ENCODE data around the gene USP33.

The USP33 gene

GRCh38 chr1:77673716-77674355 is 85.8 kb downstream of the USP33 start:
- no peaks in the 10 kb centered on the region for H3K36me3 ChIP-seq (replicated peaks)
- no peak overlapping the region for H3K4me3 ChIP-seq
- in situ Hi-C loops (cut with MboI; ENCODE audit: low sequenced_read_pairs), result no loop called here
- no peaks in the 10 kb centered on the region for H3K27me3 ChIP-seq (ENCODE audit: low read depth)
- peaks cover 16% of the 10 kb centered on the region for H3K4me1 ChIP-seq
- no peak for DNase-seq (ENCODE audit: low spot score in 2 of 2)
- no peaks in the 10 kb centered on the region for H3K9me3 ChIP-seq

DNA sequence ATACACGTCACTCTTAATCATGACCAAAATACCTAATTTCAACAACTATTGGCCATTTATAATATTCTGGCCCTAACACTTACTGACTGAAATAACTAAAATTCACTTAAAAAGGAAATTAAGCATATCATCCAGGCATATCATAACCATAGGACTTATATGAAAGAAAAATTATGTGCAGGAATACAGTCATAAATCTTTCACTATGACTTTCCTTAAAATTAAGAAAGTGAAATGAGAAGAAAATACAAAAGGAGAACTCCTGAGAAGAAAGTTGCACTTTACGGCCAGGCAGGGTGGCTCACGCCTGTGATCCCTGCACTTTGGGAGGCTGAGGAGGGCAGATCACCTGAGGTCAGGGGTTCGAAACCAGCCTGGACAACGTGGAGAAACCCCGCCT is 86.6 kb downstream of the USP33 start:
- H3K4me1 ChIP-seq, result peaks cover 16% of the 10 kb centered on the region
- in situ Hi-C loops (cut with MboI; ENCODE audit: low sequenced_read_pairs), result no loop called here
- no peak for DNase-seq (ENCODE audit: low spot score in 2 of 2)

DNA sequence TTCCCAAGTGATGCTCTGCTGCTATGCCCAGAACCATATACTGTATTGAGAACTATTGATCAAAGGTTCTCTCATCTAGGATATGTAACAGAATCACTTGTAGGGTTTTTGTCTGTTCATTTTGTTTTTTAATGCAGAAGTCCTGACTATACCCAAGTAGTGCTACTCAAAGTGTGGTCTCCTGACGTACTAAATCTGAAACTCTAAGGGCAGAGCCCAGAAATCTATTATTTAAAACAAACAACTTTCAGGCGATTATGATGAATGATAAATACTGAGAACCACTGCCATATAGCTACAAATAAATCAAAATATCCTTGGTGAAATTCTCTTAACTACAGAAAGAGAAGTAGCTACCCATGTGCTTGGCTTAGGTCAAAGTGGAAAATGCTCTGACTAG is 87.3 kb downstream of the USP33 start:
- H3K27me3 ChIP-seq (ENCODE audit: low read depth), result no peaks in the 10 kb centered on the region
- H3K9me3 ChIP-seq, result no peaks in the 10 kb centered on the region
- in situ Hi-C loops (cut with MboI; ENCODE audit: low sequenced_read_pairs), result no loop called here
- peaks cover 16% of the 10 kb centered on the region for H3K4me1 ChIP-seq
- DNase-seq (ENCODE audit: low spot score in 2 of 2), result no peak
- H3K4me3 ChIP-seq, result no peak overlapping the region
- no peaks in the 10 kb centered on the region for H3K36me3 ChIP-seq (replicated peaks)

More for the DNA sequence above, 86.6 kb downstream of the USP33 start:
- Histone ChIP-seq H3K27me3 (ENCODE audit: low read depth) (no peaks in the 10 kb centered on the region), H3K9me3 (no peaks in the 10 kb centered on the region), H3K36me3 (replicated peaks) (no peaks in the 10 kb centered on the region), H3K4me3 (no peak overlapping the region)

- in situ Hi-C loops (cut with MboI; ENCODE audit: low sequenced_read_pairs), result no loop called here
- Histone ChIP-seq H3K4me1 (peaks cover 16% of the 10 kb centered on the region), H3K9me3 (no peaks in the 10 kb centered on the region), H3K36me3 (replicated peaks) (no peaks in the 10 kb centered on the region), H3K27me3 (ENCODE audit: low read depth) (no peaks in the 10 kb centered on the region), H3K4me3 (no peak overlapping the region)
- no peak for DNase-seq (ENCODE audit: low spot score in 2 of 2)
Observed at GRCh38 chr1:77671836-77672235, 87.8 kb downstream of the USP33 start.

DNA sequence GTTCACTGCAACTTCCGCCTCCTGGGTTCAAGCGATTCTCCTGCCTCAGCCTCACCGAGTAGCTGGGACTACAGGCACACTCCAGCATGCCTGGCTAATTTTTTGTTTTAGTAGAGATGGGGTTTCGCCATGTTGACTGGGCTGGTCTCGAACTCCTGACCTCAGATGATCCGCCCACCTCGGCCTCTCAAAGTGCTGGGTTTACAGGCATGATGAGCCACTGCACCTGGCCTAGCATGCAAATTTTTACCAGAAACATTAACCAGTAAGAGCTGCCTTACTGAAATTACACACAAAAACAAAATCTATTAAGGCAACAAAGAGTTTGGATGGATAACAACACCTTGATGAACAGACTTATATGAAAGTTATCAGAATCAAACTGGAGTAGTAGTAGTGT is 89.3 kb downstream of the USP33 start:
- Histone ChIP-seq H3K4me3 (no peak overlapping the region), H3K27me3 (ENCODE audit: low read depth) (no peaks in the 10 kb centered on the region), H3K9me3 (no peaks in the 10 kb centered on the region), H3K36me3 (replicated peaks) (no peaks in the 10 kb centered on the region), H3K4me1 (peaks cover 16% of the 10 kb centered on the region)
- no peak for DNase-seq (ENCODE audit: low spot score in 2 of 2)
- in situ Hi-C loops (cut with MboI; ENCODE audit: low sequenced_read_pairs), result no loop called here

DNA sequence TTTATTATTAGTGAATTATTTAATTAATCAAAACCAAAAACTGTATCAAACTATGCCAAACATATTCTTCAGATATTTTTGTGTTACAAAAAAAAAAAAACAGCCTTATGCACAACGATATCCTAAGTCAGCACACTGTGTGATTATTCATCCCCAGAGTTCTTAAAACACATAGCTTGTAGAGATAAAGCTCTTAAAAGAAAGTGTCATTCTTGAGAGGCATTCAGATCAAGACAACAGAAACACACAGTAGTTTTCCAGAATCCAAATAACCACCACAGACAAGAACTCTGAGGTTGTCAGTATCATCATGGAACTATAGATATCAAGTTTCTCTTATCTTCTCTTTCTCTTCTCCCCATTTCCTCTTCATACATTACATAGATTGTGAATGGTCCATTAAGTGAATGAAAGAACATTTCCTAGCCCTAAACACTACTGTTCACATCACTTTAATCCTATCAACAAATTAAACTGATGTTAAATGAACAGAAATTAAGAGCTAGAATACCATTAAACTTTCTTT is 90.7 kb downstream of the USP33 start:
- no peaks in the 10 kb centered on the region for H3K36me3 ChIP-seq (replicated peaks)
- H3K27me3 ChIP-seq (ENCODE audit: low read depth), result no peaks in the 10 kb centered on the region
- H3K4me3 ChIP-seq, result no peak overlapping the region
- in situ Hi-C loops (cut with MboI; ENCODE audit: low sequenced_read_pairs), result no loop called here
- no peak for DNase-seq (ENCODE audit: low spot score in 2 of 2)
- H3K4me1 ChIP-seq, result peaks cover 12% of the 10 kb centered on the region
- H3K9me3 ChIP-seq, result no peaks in the 10 kb centered on the region

DNA sequence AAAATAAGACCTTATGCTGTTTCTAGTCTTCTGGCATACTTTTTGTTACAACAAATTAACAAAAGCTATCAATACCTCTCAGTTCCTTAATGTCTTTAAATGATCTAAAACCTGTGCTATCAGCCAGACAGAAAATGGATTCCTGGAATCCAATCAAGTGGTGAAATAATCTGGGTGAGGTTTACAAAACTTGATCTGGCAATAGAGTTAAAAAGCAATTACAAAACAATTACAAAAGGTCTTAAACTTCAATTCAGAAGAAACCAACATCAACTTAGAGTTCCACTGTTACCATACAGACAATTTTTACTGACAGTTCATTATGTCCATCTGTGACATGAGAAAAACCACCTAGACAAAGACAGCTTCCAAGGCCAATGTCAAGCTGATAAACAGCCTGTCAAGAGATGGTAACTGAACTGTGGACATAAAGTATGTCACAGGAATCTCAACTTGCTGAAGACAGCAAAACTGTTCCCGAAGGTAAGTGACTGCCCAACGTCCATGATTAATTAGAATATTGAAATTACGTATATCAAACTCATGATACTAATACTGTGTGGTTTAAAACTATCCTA is 94.6 kb downstream of the USP33 start:
- Histone ChIP-seq H3K9me3 (no peaks in the 10 kb centered on the region), H3K4me3 (no peak overlapping the region), H3K4me1 (no peaks in the 10 kb centered on the region; the same call in 1 of the 2 replicates), H3K36me3 (replicated peaks) (no peaks in the 10 kb centered on the region), H3K27me3 (ENCODE audit: low read depth) (no peaks in the 10 kb centered on the region)
- no peak for DNase-seq (ENCODE audit: low spot score in 2 of 2)
- in situ Hi-C loops (cut with MboI; ENCODE audit: low sequenced_read_pairs), result no loop called here

GRCh38 chr1:77661696-77662095 is 98.0 kb downstream of the USP33 start:
- in situ Hi-C loops (cut with MboI; ENCODE audit: low sequenced_read_pairs), result no loop called here
- no peaks in the 10 kb centered on the region for H3K9me3 ChIP-seq

GRCh38 chr1:77659879-77660593 is 99.6 kb downstream of the USP33 start:
- H3K27me3 ChIP-seq (ENCODE audit: low read depth), result no peaks in the 10 kb centered on the region
- in situ Hi-C loops (cut with MboI; ENCODE audit: low sequenced_read_pairs), result no loop called here
- H3K36me3 ChIP-seq (replicated peaks), result no peaks in the 10 kb centered on the region
- H3K4me3 ChIP-seq, result no peak overlapping the region
- H3K9me3 ChIP-seq, result no peaks in the 10 kb centered on the region
- no peak for DNase-seq (ENCODE audit: low spot score in 2 of 2)
- no peaks in the 10 kb centered on the region for H3K4me1 ChIP-seq

More at GRCh38 chr1:77661696-77662095, 98.0 kb downstream of the USP33 start:
- Histone ChIP-seq H3K27me3 (ENCODE audit: low read depth) (no peaks in the 10 kb centered on the region), H3K4me3 (no peak overlapping the region), H3K4me1 (no peaks in the 10 kb centered on the region), H3K36me3 (replicated peaks) (no peaks in the 10 kb centered on the region)
- DNase-seq (ENCODE audit: low spot score in 2 of 2), result no peak

DNA sequence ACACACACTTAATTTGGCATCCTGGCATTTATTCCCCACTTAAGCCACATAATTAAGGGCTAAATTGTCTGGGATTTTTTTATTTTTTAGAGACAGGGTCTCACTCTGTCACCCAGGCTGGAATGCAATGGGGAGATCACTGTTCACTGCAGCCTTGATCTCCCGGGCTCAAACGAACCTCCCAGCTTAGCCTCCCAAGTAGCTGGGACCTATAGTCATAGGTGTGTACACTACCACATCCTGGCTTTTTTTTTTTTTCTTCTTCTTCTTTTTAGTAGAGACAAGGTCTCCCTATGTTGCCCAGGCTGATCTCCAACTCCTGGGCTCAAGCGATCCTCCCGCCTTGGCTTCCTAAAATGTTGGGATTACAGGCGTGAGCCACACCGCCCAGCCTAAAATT is 101.4 kb downstream of the USP33 start:
- H3K9me3 ChIP-seq, result no peaks in the 10 kb centered on the region
- in situ Hi-C loops (cut with MboI; ENCODE audit: low sequenced_read_pairs), result no loop called here
- no peaks in the 10 kb centered on the region for H3K36me3 ChIP-seq (replicated peaks)
- no peaks in the 10 kb centered on the region for H3K4me1 ChIP-seq
- no peaks in the 10 kb centered on the region for H3K27me3 ChIP-seq (ENCODE audit: low read depth)
- DNase-seq (ENCODE audit: low spot score in 2 of 2), result no peak
- no peak overlapping the region for H3K4me3 ChIP-seq

DNA sequence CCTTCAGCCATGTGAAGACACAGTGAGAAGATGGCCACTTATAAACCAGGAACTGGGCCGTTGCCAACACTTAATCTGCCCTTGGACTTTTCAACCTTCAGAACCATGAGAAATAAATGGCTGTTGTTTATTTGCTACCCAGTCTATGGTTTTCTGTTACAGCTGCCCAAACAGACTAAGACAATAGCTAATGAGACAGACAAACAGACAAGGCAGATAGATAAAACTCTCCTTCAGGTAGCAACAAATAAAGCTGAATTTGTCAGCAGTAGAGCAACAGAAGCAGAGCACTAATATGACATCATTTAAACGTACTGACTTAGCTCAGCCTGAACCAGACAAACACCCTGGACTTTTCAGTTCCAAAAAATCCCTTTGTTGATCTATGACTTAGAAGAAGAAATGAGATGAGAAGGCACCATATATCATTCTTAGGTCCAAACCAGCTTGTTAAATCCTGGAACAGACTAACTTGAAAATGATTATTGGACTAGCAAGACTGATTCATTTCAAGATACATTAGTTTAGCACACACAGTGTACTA is 104.1 kb downstream of the USP33 start:
- no peak for DNase-seq (ENCODE audit: low spot score in 2 of 2)
- H3K36me3 ChIP-seq (replicated peaks), result no peaks in the 10 kb centered on the region
- H3K27me3 ChIP-seq (ENCODE audit: low read depth), result no peaks in the 10 kb centered on the region
- in situ Hi-C loops (cut with MboI; ENCODE audit: low sequenced_read_pairs), result no loop called here
- H3K9me3 ChIP-seq, result 0 out of 2 replicates have a peak, but pooled peaks cover 2% of the 10 kb centered on the region
- no peaks in the 10 kb centered on the region for H3K4me1 ChIP-seq
- H3K4me3 ChIP-seq, result no peak overlapping the region

- no peaks in the 10 kb centered on the region for H3K4me1 ChIP-seq
- DNase-seq (ENCODE audit: low spot score in 2 of 2), result no peak
- H3K4me3 ChIP-seq, result no peak overlapping the region
- no peaks in the 10 kb centered on the region for H3K36me3 ChIP-seq (replicated peaks)
- peaks cover 2% of the 10 kb centered on the region; the same call in 1 of the 2 replicates for H3K9me3 ChIP-seq
- in situ Hi-C loops (cut with MboI; ENCODE audit: low sequenced_read_pairs), result no loop called here
- no peaks in the 10 kb centered on the region for H3K27me3 ChIP-seq (ENCODE audit: low read depth)
Observed at GRCh38 chr1:77652970-77653516, 106.6 kb downstream of the USP33 start.

- Histone ChIP-seq H3K36me3 (replicated peaks) (no peaks in the 10 kb centered on the region), H3K4me1 (no peaks in the 10 kb centered on the region), H3K4me3 (no peak overlapping the region), H3K9me3 (peaks cover 2% of the 10 kb centered on the region; the same call in 1 of the 2 replicates), H3K27me3 (ENCODE audit: low read depth) (no peaks in the 10 kb centered on the region)
- in situ Hi-C loops (cut with MboI; ENCODE audit: low sequenced_read_pairs), result no loop called here
- no peak for DNase-seq (ENCODE audit: low spot score in 2 of 2)
Observed at GRCh38 chr1:77652268-77652667, 107.4 kb downstream of the USP33 start.
